ENCODE data around the gene RYK. TPM values are rescaled to one million over a fixed set of nuclear protein-coding genes. Genes with fewer than 3 reads are reported as not detected.
"Not testable (repeated sequence)": the region's sequence is repeated elsewhere in the genome, so short reads cannot be mapped to it uniquely, and the experiment has no call there.

RYK gene
- total RNA-seq, 1 donor from 2014 or later: 51.0 TPM

DNA sequence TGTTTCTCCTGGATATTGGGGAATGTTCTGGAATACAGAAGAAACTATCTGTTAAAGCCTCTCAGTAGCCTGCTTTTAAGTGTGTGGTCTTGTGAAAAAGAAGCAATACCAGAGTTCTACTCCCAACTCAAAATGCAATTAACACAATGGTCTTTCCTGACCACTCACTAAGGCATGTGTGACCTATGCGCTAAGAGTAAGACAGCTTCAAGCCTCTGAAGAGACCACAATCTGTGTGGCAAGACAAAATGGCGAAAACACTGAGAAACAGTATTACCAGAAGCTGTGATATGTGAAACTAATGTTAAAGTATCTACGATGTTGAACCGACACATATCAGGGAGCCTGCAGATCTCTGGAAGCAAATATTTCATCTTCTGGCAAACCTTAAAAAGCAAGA is 33.8 kb downstream of the RYK start:
- DNase-seq (ENCODE audit: low read depth): no peak

DNA sequence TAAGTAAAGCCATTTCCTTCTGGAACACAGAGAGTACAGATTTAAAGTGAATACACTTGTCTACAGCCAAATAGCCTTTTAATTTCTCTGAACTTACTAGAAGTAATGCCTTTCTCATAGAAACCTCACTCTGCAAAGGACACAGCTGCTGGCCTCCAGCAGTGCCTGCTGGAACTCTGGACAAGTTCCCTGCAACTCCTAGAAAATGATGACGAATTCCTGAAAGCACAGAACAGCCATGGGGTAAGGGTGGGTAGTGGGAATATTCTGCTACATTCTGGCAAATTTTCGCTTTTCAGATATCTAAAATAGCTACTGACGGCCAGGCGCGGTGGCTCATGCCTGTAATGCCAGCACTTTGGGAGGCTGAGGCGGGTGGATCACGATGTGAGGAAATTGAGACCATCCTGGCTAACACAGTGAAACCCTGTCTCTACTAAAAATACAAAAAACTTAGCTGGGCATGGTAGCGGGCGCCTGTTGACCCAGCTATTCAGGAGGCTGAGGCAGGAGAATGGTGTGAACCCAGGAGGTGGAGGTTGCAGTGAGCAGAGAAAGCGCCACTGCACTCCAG is 34.4 kb downstream of the RYK start:
- DNase-seq (ENCODE audit: low read depth): peak; percentile 13

DNA sequence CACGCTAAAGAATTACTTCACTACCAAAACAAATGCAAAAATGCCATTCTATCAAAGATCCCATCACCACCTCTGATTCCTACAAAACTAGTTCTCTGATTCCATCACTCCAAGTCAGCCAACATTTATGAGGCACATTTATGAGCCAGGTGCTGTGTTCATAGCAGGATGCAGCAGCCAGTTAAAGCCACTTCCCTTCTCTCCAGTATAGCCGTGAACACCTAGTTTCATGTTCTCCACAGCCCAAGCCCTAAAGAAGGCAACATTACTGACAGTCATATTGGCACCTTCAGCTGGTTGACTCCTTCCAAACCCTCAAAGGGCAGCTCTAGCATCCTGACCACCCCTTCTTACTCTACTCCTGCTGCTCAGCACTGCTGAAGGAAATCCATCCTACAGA is 36.4 kb downstream of the RYK start:
- DNase-seq (ENCODE audit: low read depth): no peak

DNA sequence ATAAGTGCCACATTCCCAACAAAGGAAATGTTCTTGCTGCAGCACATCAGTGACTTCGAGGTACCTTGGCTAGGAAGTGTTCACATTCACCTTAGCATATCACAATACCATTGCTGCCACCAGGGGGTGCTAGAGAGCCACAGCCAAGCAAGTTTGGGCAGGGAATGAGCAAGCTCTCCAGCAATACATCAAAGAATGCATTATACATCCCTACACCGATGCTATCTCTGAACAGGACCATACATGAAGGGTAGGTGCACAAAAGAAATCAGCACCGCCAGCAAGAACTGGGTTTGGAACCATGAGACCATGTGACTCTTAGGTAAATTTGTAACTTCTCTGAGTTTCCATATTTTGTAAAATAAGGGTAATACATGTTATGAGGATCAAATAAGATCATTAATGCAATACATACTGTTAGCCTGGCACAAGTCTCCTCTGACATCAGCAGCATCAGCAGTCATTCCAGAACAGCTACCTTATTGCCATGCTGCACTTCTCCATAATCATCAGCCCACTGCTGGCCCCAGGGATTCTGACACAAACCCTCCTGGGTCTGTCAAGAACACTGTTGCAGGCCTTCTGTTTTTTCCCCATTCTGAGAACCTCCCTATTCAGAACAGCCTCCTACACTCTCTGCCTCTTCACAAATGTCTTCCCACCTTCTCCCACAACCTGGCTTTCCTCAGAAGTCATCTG is 37.5 kb downstream of the RYK start:
- DNase-seq (ENCODE audit: low read depth): peak; percentile 75

DNA sequence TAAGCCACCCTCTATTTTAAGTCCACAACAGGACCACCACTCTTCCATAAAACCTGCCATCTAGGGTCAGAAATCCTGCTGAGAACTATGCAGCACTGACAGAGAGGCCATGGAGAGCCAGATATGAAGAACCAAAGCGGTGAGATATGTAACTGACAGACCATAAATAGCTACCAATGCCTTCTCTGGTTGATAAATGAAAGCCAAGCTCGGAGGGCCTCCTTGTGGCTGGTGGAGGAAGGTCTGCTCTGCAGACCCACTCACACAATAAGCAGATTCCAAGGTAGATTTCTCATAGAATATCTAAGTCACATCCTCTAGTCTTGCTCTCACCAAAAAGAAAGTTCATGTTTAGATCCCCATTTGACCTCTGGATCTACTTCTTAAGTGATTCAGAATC is 38.9 kb downstream of the RYK start:
- peak; percentile 62 for DNase-seq (ENCODE audit: low read depth)

DNA sequence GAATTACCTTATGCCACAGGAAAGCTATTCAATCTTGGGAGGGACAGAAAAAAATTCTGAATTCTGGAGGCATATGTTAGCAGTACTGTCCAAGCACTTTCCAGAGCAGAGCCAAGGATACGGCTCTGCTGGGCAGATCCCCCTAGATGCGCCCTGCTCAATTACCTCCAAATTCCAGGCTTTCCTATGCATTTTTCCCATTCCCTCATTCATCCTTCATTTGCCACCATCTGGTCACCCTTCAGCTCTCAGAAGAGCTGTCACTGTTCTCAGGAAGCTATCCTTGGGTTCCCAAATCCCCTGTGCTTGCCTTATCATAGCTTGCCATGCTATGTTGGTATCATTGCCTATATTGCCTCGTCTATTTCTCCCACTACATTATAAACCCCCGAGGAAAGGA is 45.2 kb downstream of the RYK start:
- DNase-seq (ENCODE audit: low read depth): no peak

DNA sequence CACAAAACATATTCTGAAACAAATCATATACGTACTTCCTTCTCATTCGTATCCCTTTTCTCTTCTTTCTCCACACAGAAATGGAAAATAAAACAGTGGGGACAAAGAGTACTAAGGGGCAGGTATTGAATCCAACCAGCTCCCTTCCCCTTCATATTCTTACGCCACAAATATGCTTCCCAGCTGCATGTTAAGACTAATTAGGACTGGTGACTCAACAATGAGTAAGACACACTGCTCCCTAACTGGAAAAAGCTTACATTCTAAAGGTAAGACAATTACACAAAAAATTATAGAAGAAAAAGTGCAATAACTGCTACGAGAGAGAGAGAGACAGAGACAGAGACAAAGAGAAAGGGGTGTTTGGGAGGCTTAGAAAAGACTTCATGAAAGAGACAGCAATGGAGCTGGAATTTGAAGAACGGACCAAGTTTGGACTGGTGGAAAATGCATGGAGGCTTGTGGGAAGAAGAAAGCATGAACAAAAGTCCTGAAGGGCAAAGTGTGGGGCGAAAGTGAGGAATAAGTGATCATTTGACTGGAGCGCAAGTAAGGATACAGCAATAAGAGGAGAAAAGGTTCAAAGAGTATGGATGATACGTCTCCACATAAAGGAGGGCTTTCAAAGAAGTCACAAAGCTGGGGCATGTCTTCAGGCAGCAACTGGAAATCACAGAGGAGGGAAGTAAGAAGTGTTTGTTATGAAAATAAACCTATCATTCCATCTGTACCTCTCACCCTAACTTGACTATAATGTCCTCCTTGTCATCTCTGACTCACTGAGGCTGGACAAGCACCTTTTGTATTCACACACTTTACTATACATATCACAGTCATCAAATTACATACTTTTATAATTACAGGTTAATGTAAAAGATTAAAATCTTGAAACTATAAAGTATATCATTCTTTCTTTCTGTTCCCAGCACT is 49.2 kb downstream of the RYK start:
- DNase-seq (ENCODE audit: low read depth): peak; percentile 47

DNA sequence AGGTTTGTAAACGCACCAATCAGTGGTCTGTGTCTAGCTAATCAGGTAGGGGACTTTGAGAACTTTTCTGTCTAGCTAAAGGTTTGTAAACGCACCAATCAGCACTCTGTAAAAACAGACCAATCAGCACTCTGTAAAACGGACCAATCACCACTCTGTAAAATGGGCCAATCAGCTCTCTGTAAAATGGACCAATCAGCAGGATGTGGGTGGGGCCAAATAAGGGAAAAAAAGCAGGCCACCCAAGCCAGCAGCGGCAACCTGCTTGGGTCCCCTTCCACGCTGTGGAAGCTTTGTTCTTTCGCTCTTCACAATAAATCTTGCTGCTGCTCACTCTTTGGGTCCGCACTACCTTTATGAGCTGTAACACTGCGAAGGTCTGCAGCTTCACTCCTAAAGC is 50.8 kb downstream of the RYK start:
- DNase-seq (ENCODE audit: low read depth): not testable (repeated sequence)

DNA sequence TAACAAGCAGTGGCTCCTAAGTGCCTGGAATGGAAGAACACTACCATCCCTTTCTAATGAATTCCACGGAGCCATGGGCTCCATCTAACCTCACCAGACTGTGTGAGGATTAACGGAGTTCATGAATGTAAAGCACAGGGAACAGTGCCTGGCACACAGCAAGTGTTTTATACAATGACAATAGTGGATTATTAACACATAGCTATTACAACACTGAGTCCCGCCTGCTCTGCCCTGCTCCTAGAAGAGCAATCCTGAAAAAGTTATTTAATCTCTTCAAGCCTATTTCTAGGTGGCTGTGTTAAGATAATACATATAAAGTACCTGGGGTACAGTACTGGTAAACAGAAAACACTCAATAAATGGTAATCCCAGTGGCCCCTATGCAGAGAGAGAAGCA is 51.4 kb downstream of the RYK start:
- no peak for DNase-seq (ENCODE audit: low read depth)

DNA sequence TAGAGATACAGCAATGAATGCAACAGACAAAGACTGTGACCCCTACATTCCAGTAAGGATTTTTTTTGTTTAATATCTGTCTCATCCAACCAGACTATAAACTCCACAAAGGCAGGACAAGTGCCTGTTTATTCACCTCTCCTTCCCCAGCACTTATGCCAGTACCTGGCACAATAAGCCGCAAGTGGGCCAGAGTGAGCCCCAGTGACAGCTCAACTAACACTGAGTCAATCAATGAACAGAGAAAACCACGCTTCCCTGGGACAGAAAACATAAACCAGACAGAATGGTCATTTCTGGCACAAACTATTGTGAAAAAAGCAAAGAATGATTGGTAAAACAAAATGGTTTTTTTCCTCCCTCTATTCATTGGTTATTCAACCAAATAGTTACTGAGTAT is 52.2 kb downstream of the RYK start:
- DNase-seq (ENCODE audit: low read depth): no peak

DNA sequence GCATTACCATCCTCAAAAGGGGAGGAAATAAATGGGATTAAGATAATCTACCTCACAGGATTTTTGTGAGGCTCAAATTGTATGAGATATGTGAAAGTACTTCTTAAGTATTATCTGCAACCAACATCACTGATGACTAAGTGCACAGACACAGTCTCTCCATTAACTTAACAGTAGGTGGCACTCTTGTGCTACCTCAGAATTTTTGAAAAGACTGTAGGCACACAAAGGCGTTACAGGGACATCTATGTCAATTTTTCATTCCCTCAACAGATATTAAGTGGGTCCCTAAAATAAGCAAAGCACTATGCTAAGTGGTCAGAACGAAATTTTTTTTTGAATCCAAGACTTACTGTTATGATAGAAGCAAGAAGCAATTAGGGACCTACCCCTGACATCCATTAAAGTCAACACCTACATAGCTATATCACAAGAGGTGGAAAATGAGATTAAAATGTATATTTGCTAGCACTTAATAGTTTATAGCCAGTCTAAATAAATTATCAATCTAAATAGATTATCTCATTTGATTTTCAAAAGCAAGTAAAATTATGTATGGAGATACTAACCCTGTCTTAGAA is 52.9 kb downstream of the RYK start:
- DNase-seq (ENCODE audit: low read depth): peak; percentile 72

DNA sequence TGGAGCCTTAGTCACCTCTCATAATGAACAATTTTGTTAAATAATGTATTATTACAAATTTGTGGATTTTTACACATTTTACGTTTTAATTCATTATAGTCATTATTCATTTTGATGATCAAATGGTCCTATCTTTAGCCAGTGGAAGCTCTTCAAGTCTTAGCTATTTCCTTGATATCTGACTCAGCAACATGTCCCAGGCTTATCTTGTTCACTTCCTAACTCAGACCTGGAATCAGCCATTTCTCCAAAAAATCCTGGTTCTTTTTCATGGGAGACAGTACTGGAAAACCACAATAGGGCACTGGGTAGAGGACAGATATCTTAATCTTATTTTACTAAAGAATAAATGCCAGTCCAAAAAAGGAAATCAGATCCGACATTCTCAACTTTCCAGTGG is 56.4 kb downstream of the RYK start:
- DNase-seq (ENCODE audit: low read depth): no peak

DNA sequence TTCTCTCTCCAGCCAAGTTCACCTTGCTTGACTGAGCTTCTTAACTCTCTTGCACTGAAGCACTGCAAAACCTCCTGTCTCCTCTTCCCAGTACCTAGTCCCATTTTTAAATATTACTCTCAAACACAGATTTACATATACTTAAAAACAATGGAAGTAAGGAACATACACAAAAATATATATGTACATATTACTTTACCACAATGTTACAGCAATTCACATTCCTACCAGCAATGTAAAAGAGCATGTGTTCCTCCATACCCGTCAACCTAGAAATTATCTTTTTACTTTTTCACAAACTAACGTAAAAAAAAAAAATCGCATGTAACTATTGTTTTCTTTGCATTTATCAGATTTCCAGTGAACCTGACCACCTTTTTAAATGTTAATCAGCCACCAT is 60.4 kb downstream of the RYK start:
- no peak for DNase-seq (ENCODE audit: low read depth)

DNA sequence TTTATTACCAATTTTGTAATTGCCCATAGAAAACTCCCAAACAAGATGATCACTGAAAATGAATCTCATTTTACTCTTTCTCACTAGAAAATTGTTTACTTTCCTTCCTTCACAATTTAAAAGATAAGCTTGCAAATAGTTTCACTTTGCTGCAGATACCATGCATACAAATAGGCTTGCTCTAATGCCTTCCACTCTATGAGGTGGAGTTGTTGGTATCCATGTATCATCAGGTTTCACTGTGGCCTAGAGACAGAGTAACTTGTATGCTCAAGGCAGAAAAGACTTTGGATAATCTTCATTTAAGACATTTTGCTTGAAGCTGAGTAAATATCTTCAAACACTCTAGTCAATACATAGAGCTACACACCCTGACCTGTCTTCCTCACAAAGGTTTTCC is 60.8 kb downstream of the RYK start:
- no peak for DNase-seq (ENCODE audit: low read depth)

DNA sequence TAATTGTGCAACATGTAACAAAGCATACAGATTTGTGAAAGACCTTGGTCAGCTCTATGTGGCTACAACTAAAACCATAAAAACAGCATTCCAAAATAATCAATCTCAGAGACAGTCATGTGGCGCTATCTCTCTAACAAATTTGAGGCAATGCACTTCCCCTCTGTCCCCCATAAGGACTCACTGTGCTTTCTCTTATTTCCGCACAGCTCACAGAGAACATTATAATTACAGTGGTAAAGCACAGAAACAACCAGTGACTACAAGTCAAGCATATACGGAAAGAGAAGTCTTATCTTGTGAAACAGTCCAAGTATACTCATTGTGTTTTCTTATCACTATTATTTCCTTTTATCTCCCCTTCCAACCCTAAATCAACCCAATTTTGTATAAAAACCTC is 64.3 kb downstream of the RYK start:
- DNase-seq (ENCODE audit: low read depth): no peak

DNA sequence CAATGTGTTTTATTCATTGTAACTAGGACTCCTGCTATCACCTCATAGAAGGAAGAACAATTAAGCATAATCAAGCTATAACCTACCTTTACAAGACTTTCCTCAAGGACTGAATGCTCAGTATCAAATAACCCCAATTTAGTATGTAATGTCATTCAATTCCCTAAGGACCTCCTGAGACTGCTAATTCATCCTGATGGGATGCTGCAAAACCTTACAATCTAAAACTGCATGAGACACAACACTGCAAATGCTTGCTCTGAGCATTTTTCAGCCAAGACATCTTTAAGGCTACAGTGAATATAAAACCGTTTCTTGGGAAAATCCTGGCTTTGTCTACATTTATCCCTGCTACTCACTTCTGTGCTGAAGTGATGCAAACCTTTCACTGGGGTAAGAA is 69.9 kb downstream of the RYK start:
- no peak for DNase-seq (ENCODE audit: low read depth)

DNA sequence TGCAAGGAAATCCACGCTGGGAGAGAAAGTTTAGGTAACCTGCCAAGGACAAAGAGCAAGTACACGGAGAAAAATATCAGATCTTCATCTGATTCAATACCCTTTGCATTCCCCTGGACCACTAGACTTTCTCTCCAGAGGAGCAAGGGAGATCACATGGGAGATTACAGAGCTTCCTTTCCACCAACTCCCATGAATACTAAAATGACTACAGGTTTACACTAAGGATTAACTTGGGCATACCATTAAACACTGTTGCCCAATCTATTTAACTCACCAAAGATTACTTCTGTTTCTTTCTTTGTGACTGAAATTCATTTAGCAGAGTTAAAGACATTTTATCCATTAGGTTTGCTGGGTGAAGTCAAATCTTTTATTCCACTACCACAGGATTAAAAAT is 71.2 kb downstream of the RYK start:
- DNase-seq (ENCODE audit: low read depth): no peak

DNA sequence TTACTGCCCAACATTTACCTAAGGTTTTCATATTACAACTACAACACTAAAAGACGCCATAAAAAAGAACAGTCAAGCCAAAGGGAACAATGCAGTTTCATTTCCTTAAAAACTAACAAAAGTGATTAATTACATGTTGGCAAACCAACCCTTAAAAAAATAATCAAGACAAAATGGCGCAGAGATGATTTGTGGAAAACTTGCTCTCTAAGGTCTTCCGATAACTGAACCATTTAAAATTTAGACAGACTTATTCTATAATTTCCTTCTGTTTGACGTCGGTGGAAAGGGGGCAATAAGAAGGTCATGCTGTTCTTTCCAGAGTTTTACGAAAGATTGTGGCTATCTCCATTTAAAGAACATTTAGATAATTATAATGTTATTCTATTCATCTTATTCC is 87.6 kb downstream of the RYK start:
- no peak for DNase-seq (ENCODE audit: low read depth)

DNA sequence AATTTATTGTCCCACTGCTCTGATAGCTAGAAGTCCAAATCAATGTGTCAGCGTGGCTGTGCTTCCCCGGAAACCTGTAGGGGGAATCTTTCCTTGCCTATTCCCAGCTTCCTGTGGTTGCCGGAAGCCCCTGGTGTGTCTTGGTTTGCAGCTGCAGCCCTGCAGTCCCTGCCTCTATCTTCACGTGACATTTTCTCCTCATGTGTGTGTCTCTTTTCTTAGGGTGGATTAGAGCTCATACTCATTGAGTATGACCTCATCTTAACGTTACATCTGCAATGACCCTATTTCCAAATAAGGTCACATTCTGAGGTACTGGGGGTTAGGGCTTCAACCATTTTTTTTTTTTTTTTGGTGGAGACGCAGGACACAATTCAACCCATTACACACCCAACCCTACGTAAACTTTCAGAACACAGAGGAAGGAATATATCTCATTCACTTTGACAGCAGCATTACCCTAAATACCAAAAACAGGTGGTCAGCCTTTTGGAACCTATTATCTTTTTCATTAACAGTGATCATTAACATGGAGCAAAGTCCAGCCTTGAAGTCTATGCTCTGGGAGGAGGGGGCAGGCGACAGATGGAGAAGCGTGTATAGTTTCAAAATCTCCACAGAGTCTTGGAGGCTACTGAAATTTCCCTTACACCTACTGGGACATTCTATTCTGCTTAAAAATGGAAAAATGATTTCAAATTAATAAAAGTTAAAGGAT is 88.6 kb downstream of the RYK start:
- peak; percentile 16 for DNase-seq (ENCODE audit: low read depth)

DNA sequence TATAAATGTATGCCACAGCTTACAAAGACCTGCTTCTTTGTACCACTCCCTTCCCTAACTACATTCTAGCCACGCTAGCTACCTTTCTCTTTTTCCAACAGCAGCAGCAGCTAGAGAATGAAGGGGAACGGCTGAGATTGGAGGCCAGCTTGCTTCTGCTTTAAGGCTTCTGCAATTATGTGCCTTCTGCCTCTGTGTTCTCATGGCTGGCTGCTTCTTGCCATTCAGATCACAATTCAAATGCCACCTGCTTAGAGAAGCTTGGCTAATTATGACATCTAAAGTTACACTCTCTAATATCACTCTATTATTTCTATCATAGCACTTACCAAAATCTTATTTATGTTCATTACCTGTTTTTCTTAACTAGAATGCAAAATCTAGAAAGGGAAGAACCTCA is 95.2 kb downstream of the RYK start:
- no peak for DNase-seq (ENCODE audit: low read depth)

DNA sequence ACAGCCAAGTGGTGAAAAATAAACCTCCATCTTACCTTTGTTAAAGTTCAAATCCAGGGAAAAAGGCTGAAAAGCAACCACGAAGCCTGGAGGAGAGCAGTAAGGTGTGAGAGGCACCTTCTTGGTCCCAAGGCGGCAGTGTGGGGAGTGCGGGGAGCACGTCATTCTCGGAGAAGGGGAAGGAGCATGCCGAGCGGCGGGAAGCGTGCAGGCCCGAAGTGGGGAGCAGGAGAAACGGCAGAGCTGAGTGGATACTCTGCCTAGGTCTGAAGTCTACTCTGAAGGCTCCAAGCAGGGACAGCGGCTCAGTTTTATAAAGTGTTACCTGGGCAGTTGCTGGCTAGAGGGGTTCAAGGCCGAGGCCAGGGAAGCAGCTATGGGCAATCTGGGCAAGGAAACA is 96.9 kb downstream of the RYK start:
- DNase-seq (ENCODE audit: low read depth): no peak

Measured in myocyte (in vitro differentiated cells).